HK-2 (cell line): ENCODE measurements around the gene VDR.
A peak's percentile ranks its signal among the peaks of the same experiment; 100 is the strongest.
"Not testable (repeated sequence)": the region's sequence is repeated elsewhere in the genome, so short reads cannot be mapped to it uniquely, and the experiment has no call there.

Experiments
- DNase-seq: peaks from one replicate; pipeline ENCODE4 v3.0.0-alpha.2; 2018; ENCODE audit not compliant: unreplicated experiment

VDR gene

DNA sequence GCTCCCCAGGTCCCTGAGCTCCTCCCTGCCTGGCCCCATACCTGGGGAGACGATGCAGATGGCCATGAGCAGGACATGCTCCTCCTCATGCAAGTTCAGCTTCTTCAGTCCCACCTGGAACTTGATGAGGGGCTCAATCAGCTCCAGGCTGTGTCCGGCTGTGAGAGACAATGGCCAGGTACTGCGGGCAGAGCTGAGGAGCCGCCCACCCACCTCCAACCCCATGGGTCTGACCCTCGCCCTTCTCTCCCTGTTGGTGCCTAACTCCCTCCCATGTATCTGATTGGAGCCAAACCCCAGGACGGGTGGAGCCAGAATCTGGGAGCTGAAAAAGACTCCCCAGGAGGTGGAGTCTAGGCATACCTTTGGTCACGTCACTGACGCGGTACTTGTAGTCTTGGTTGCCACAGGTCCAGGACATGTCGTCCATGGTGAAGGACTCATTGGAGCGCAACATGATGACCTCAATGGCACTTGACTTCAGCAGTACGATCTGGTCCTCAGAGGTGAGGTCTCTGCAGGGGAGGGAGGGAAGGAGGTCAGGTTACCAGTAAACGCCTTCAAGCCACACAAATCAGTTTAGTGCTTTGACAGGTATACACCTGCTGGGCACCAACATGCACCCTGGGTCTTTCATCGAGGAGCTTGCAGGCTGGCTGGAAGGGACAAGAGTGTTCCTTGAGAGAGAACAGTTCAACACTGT, 58.3 kb downstream of the VDR start:
- no peak for DNase-seq

GRCh38 chr12:47845081-47845480, 59.7 kb downstream of the VDR start:
- no peak for DNase-seq

DNA sequence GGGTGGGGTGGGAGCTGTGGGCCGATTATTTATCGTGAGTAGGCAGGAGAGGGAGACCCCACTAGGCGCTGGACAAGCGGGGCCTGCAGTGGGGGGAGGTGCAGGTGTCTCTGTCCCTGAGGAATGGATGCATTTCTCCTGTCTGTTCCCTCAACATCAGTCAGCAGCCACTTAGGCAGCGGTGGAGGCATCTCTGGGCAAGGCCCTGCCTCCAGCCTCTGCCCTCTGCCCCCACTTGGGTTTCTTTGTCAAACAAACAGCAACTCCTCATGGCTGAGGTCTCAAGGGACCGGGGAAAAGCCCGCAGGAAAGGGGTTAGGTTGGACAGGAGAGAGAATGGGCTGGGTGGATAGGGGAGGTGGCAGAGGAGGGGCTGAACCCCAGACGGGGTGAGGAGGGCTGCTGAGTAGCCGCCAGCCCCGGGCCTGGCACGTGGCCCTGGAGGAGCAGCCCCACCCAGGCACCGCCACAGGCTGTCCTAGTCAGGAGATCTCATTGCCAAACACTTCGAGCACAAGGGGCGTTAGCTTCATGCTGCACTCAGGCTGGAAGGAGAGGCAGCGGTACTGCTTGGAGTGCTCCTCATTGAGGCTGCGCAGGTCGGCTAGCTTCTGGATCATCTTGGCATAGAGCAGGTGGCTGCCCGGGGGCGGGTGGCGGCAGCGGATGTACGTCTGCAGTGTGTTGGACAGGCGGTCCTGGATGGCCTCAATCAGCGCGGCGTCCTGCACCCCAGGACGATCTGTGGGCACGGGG, 60.4 kb downstream of the VDR start:
- DNase-seq, result no peak

- no peak for DNase-seq
Observed at GRCh38 chr12:47843226-47843980, 61.4 kb downstream of the VDR start.

- DNase-seq, result not testable (repeated sequence)
Observed at GRCh38 chr12:47842543-47842942, 62.3 kb downstream of the VDR start.

- DNase-seq, result no peak
Observed at GRCh38 chr12:47841910-47842309, 62.9 kb downstream of the VDR start.

DNA sequence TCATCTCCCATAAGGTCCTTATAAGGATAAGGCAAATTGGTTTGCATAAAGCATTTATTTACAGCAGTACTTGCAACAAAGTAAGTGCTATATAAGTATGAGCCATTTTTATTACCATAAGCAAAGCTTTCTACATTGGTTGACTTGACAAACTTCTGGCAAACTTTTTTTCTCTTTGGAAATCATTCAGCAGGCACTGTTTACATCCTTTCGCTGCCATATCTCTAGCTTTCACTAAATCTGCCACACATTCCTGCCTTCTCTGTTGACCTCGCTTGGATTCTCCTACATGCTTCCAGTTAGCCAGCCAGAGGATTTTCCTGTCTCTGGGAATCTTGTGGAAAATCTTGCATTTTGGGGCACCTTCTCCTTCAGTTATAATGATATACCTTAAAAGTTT, 63.3 kb downstream of the VDR start:
- no peak for DNase-seq

- no peak for DNase-seq
Observed at GRCh38 chr12:47840571-47840970, 64.2 kb downstream of the VDR start.

GRCh38 chr12:47839214-47839876, 65.4 kb downstream of the VDR start:
- DNase-seq, result no peak

- DNase-seq, result no peak
Observed at GRCh38 chr12:47838286-47838931, 66.4 kb downstream of the VDR start.

- DNase-seq, result peak; percentile 71
Observed at GRCh38 chr12:47837190-47838171, 67.3 kb downstream of the VDR start.

DNA sequence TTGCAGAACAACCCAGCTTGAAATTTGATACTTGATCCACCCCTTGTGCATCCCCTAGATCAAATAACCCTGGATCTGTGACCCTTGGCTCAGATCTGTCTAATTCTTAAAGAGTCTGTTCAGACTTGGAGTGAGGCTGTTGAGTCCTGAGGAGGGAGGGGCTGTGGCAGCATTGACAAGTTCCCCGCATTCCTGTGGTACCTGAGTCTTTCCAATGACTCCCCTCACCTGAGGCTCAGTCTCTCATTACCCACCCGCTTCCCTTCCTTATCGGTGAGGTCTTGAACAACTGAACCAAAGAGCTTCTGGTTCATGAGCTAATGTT, 69.0 kb downstream of the VDR start:
- DNase-seq, result peak; percentile 59

- DNase-seq, result no peak
Observed at GRCh38 chr12:47835006-47835830, 69.6 kb downstream of the VDR start.

DNA sequence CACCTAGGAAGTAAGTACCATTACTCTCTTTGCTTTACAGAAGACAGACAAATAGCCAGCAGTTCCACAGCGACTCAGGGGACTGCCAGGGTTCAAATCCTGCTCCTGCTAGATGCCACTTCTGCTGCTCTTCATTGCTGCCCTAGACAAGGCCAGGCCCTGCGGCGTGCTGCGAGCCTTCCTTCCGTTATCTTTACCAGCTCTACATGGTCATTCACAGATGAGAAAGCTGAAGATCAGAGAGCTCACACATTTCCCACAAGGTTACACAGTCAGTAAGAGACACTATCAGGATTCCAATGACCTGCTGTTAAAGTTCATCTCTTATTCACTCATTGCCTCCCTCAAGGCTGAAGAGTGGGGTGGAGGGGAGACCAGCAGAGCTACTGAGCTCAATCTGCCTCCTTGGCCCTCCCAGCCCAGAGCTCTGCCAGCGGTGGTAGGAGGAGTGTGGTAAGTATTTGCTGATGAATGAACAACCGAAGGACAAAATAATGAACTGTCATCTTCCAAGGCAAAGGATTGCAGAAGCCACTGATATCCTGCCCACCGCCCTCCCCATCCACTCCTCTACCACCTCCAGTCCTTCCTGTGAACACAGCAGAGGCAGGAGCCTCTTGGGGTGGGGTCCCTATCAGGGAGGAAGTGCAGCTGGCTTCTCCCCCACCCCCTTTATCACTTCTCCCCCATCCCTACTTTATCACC, 70.4 kb downstream of the VDR start:
- no peak for DNase-seq

DNA sequence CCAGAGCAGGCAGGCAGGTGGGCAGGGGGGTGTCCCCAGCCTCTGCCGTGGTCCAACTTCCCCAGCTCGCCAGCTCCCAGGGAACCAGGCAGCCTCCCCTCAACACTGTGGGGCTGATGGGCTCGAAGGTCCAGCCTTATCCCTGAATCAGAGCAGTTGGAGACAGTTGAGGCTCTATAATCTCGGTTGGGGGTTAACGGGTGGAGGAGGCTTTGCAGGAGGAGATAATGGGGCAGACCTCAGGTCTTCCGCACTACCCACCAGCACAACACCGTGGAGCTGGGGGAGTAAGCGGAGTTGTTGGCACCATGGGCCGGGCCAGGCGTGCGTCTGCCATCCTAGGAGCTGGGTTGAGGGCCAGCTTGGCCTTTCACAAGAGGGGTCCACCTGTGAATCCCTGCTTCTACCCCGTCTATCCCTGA, 71.2 kb downstream of the VDR start:
- DNase-seq, result no peak

DNA sequence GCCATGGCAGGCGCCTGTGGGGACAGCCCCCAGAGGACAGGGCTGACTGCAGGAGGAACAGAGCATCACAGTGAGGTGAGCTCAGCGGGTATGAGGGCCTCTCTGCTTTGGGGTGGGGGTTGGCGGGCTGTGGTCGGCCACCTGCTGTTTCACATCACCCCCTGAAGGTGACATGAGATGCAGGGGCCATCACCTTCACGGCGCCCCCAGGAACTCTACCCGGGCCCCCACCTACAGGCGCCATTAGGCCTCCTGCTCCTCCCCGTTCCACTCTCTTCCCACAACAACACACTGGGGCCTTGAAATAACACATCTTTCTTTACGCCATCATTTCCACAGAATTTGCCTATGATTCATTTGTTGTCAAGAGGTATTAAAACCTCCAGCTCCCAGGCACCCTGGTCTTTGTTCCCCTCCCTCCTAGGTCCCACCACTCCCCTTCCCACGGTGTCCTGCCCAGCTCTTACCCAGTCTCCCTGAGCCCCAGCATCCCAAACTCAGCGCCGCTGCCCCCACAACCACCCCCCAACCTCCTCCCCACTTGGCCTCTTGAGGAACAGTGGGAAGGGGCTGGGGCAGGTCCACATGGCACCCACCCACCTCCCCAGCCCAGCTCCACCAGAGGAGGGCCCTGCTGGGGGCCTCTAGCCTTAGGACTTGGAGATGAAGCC, 72.4 kb downstream of the VDR start:
- no peak for DNase-seq

DNA sequence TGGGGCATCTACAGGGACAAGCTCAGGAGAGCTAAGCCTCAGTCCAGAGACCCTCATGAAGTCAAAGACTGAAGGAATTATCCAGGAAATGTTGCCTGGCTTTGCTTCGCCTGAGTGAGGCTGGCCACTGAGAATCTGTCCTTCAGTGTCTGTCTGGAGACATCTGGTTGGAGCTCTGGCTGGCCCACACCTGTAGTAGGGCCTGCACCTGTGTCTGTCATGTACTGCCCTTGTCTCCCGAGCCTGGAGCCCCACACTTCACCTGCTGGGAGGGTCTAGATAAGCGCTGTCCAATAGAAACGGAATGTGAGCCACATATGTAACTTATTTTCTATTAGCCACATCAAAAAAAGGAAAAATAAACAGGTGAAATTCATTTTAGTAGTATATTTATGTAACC, 75.2 kb downstream of the VDR start:
- DNase-seq, result no peak

GRCh38 chr12:47828976-47829482, 75.8 kb downstream of the VDR start:
- peak; percentile 75 for DNase-seq
